ENCODE results near the gene MPV17L2.
A peak's percentile ranks its signal among the peaks of the same experiment; 100 is the strongest.

DNA sequence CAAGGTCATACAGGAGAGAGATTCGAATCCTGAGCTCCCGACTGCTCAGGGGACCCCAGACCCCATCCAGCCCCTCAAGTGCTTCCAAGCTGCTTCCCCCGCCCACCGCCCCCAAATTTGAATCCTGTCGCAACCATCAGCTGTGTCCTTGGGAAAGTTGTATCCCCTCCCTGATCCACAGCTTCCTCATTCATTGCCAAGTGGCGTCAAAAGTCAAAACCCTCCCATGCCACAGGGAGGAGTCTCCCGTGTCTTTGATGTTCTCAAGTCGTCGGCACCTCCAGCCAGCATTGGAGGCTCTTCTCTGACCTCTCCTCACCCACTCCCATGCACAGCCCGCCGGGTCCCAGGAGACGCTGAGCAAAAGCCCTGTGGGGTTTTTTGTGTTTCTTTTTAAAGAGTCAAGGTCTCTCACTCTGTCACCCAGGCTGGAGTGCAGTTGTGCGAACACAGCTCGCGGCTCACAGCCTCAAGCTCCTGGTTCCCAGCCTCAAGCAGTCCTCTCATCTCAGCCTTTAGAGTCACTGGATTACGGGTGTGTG is 22.2 kb upstream of the MPV17L2 start:
- TF ChIP-seq POLR2A (IDR thresholded peaks at IDR 0.05) = peak in 1 of 2 donors; percentile 7
- TF ChIP-seq, protein P1, sequence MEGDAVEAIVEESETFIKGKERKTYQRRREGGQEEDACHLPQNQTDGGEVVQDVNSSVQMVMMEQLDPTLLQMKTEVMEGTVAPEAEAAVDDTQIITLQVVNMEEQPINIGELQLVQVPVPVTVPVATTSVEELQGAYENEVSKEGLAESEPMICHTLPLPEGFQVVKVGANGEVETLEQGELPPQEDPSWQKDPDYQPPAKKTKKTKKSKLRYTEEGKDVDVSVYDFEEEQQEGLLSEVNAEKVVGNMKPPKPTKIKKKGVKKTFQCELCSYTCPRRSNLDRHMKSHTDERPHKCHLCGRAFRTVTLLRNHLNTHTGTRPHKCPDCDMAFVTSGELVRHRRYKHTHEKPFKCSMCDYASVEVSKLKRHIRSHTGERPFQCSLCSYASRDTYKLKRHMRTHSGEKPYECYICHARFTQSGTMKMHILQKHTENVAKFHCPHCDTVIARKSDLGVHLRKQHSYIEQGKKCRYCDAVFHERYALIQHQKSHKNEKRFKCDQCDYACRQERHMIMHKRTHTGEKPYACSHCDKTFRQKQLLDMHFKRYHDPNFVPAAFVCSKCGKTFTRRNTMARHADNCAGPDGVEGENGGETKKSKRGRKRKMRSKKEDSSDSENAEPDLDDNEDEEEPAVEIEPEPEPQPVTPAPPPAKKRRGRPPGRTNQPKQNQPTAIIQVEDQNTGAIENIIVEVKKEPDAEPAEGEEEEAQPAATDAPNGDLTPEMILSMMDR (IDR thresholded peaks at IDR 0.05 in 4 of 5, conservative IDR thresholded peaks at IDR 0.05 in 1 of 5) = no peak
